22Rv1 (cell line): ENCODE measurements around the gene AK9.

ENCODE experiments used
- H3K27ac ChIP-seq: fragments of 450-650 bp; 2 replicates; pipeline ENCODE4 v1.5.1; 2017
- CTCF ChIP-seq: fragments of 450-650 bp; IDR thresholded peaks from 2 replicates; pipeline ENCODE4 v1.5.1; 2017; ENCODE audit warnings: mild to moderate bottlenecking
- ZFX ChIP-seq: fragments of 450-650 bp; IDR thresholded peaks from 2 replicates; pipeline ENCODE4 v1.6.1; 2017; ENCODE audit warnings: antibody characterized with exemption, borderline replicate concordance

Gene AK9

GRCh38 chr6:109678240-109678639 lies 12.8 kb downstream of the AK9 start:
- no peak overlapping the region for H3K27ac ChIP-seq
- TF ChIP-seq ZFX, result no peak
- no peak for TF ChIP-seq CTCF

- TF ChIP-seq ZFX (no peak), CTCF (no peak)
- H3K27ac ChIP-seq, result no peak overlapping the region
Measured at GRCh38 chr6:109676724-109677123, 14.3 kb downstream of the AK9 start.

- no peak overlapping the region for H3K27ac ChIP-seq
- TF ChIP-seq CTCF (no peak), ZFX (no peak)
Measured at GRCh38 chr6:109672839-109673238, 18.2 kb downstream of the AK9 start.

GRCh38 chr6:109672175-109672574 lies 18.8 kb downstream of the AK9 start:
- no peak overlapping the region for H3K27ac ChIP-seq
- TF ChIP-seq CTCF (no peak), ZFX (no peak)

GRCh38 chr6:109671733-109672132 lies 19.3 kb downstream of the AK9 start:
- no peak for TF ChIP-seq ZFX
- no peak for TF ChIP-seq CTCF

GRCh38 chr6:109669811-109670210 lies 21.2 kb downstream of the AK9 start:
- no peak overlapping the region for H3K27ac ChIP-seq
- no peak for TF ChIP-seq ZFX
- no peak for TF ChIP-seq CTCF

More at GRCh38 chr6:109671733-109672132, 19.3 kb downstream of the AK9 start:
- no peak overlapping the region for H3K27ac ChIP-seq

- H3K27ac ChIP-seq, result no peak overlapping the region
- TF ChIP-seq ZFX (no peak), CTCF (no peak)
Measured at GRCh38 chr6:109662192-109662591, 28.8 kb downstream of the AK9 start.
